GM18909 (cell line): ENCODE data around the gene FAM193B.

Experiments used
- ATAC-seq: cut with Tn5 transposase; IDR thresholded peaks from one replicate; pipeline ENCODE4 v1.9.1; 2021; ENCODE audit warnings: mild to moderate bottlenecking; ENCODE audit not compliant: unreplicated experiment, poor library complexity

FAM193B gene

GRCh38 chr5:177474002-177474476 is 80.3 kb downstream of the FAM193B start:
- ATAC-seq = no peak

GRCh38 chr5:177473443-177474001 is 80.8 kb downstream of the FAM193B start, which contains the start of gene DBN1:
TSS of gene DBN1 (minus strand) at chr5:177473634. CDS start at chr5:177473521, 113 bp downstream.
- ATAC-seq = no peak

GRCh38 chr5:177472460-177473442 is 81.6 kb downstream of the FAM193B start:
- no peak for ATAC-seq

GRCh38 chr5:177471610-177472356 is 82.6 kb downstream of the FAM193B start:
- ATAC-seq = no peak

GRCh38 chr5:177470759-177471536 is 83.4 kb downstream of the FAM193B start:
- no peak for ATAC-seq
